Skeletal muscle satellite cell (primary cell): ENCODE measurements around the gene CATSPERZ.

Experiments used
- H3K27me3 ChIP-seq: 2 replicates; pipeline ENCODE4 v1.7.0; 2013; ENCODE audit warnings: low read length; ENCODE audit not compliant: control insufficient read depth, insufficient read depth
- H3K36me3 ChIP-seq: 2 replicates; pipeline ENCODE4 v1.7.0; 2013; ENCODE audit warnings: mild to moderate bottlenecking, control low read depth, low read length; ENCODE audit not compliant: insufficient read depth
- H3K4me1 ChIP-seq: 2 replicates; pipeline ENCODE4 v1.7.0; 2013; ENCODE audit warnings: low read length; ENCODE audit not compliant: control insufficient read depth, insufficient read depth
- H3K4me2 ChIP-seq: 2 replicates; pipeline ENCODE4 v1.7.0; 2013; ENCODE audit warnings: mild to moderate bottlenecking, low read length
- H3K4me3 ChIP-seq: 2 replicates; pipeline ENCODE4 v1.7.0; 2013; ENCODE audit warnings: low read length
- H3K9ac ChIP-seq: 2 replicates; pipeline ENCODE4 v1.7.0; 2013; ENCODE audit warnings: mild to moderate bottlenecking, low read depth, low read length, moderate library complexity
- H3K9me3 ChIP-seq: replicated peaks from 2 replicates; pipeline ENCODE4 v1.7.0; 2013; ENCODE audit warnings: mild to moderate bottlenecking, control low read depth, low read length

Gene CATSPERZ

DNA sequence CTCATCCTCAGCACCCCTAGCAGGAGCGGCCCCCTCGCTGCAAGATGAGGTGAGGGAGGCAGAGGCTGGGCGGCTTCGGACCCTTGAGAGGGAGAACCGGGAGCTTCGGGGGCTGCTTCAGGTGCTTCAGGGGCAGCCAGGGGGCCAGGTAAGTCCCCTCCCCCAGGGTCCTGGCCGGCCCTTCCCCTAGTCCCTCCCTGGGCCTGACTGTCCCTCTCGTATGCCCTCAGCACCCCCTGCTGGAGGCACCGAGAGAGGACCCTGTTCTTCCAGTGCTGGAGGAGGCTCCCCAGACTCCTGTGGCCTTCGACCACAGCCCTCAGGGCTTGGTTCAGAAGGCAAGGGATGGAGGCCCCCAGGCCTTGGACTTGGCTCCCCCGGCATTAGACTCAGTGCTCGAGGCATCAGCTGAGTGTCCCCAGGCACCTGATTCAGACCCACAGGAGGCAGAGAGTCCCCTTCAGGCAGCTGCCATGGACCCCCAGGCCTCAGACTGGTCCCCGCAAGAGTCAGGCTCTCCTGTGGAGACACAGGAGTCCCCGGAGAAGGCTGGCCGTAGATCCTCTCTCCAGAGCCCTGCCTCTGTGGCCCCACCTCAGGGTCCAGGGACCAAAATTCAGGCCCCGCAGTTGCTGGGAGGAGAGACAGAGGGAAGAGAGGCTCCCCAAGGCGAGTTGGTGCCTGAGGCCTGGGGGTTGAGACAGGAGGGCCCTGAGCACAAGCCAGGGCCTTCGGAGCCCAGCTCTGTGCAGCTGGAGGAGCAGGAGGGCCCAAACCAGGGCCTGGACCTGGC, 43.8 kb downstream of the CATSPERZ start:
- H3K4me2 ChIP-seq = no peak overlapping the region
- no peaks in the 10 kb centered on the region for H3K9me3 ChIP-seq
- peaks cover 4% of the 10 kb centered on the region for H3K27me3 ChIP-seq
- H3K36me3 ChIP-seq = no peaks in the 10 kb centered on the region
- H3K4me1 ChIP-seq = peaks cover 11% of the 10 kb centered on the region
- no peak overlapping the region for H3K4me3 ChIP-seq
- H3K9ac ChIP-seq = no peak overlapping the region

DNA sequence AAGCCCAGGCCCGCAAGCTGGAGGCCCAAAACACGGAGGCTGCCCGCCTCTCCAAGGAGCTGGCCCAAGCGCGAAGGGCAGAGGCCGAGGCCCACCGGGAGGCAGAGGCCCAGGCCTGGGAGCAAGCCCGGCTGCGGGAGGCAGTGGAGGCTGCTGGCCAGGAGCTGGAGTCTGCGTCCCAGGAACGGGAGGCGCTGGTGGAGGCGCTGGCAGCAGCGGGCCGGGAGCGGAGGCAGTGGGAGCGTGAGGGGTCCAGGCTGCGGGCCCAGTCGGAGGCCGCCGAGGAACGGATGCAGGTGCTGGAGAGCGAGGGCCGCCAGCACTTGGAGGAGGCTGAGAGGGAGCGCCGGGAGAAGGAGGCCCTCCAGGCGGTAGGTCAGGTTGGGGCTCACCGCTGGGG, 44.6 kb downstream of the CATSPERZ start:
- peaks cover 4% of the 10 kb centered on the region for H3K27me3 ChIP-seq
- H3K4me3 ChIP-seq = no peak overlapping the region
- no peak overlapping the region for H3K9ac ChIP-seq
- no peaks in the 10 kb centered on the region for H3K36me3 ChIP-seq
- no peak overlapping the region for H3K4me2 ChIP-seq
- H3K4me1 ChIP-seq = peaks cover 11% of the 10 kb centered on the region
- no peaks in the 10 kb centered on the region for H3K9me3 ChIP-seq

DNA sequence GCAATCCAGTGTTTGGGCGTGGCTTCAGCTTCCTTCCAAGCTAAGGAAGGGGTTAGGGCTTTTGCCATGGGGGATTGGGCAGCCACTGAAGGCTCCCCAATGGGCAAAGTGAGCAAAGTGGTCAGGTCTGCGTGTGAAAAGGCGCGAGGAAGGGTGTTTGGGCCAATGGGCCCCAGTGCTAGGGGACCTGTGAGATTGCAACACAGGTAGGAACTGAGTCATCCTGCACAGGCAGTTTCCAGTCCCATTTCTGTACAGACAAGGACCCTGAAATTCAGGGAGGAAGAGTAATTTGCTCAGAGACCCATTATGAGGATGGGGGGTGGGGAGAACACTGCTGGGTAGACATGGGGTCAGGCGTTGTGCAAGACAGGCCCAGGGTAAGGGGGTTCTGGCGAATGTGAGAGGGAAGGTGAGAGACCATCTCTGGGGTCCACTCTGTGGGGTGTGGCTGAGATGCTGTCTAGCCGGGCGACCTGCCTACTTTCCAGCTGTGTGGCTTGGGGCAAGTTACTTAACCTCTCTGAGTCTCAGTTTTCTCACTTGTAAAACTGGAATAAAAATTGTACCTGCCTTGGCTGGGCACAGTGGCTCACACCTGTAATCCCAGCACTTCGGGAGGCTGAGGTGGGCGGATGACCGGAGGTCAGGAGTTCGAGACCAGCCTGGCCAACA, 47.2 kb downstream of the CATSPERZ start:
- Histone ChIP-seq H3K27me3 (peaks cover 13% of the 10 kb centered on the region), H3K4me1 (peaks cover 5% of the 10 kb centered on the region), H3K9ac (no peak overlapping the region), H3K9me3 (no peaks in the 10 kb centered on the region), H3K4me3 (no peak overlapping the region), H3K4me2 (no peak overlapping the region), H3K36me3 (no peaks in the 10 kb centered on the region)

DNA sequence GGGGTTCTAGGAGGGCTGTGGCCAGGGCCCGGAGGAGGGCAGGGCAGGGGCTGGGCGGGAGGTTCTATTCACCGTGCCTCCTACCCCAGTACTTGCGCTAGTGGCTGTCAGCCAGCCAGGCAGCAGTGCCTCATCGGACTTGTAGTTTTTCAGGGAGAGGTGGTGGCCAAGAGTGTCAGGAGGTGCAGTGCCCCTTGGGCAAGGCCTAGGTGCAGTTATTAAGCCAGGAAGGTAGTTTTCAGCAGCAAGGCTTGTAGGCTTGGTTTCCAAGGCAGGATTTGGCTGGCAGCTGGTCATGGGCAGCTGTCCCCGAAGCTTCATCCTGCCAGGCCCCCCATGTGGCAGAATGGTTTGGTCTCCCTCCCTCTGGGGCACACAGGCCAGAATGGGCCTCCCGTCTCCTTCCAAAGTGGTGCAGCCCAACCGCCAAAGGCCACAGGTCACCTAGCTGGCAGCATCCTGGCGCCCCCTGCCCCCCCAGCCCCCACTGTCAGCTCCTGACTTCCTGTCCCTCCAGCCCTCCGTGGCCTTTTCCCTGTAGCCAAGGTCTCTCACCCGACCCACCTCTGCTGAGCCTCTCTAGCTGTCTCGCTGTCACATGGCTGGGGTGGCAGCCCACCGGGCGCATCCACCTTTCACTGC, 48.3 kb downstream of the CATSPERZ start:
- H3K4me1 ChIP-seq = peaks cover 4% of the 10 kb centered on the region
- no peak overlapping the region for H3K9ac ChIP-seq
- H3K4me2 ChIP-seq = no peak overlapping the region
- H3K9me3 ChIP-seq = no peaks in the 10 kb centered on the region
- no peaks in the 10 kb centered on the region for H3K36me3 ChIP-seq
- H3K4me3 ChIP-seq = no peak overlapping the region
- peaks cover 24% of the 10 kb centered on the region for H3K27me3 ChIP-seq

DNA sequence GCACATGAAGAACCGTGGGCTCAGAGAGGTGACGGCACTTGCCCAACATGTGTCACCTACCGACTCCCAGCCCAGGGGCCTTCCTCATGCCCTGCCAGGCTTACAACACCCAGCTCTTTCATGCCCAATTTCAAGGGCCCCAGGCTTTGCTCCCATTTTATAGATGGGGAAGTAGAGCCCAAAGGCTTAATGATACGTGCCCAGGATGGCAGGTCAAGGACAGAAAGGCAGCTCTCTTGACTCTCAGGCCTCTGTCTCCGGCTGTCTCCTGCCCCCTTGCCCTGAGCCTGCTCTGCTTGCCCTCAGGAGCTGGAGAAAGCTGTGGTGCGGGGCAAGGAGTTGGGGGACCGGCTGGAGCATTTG, 48.8 kb downstream of the CATSPERZ start:
- Histone ChIP-seq H3K4me2 (no peak overlapping the region), H3K27me3 (peaks cover 27% of the 10 kb centered on the region), H3K9me3 (no peaks in the 10 kb centered on the region), H3K4me1 (peaks cover 4% of the 10 kb centered on the region), H3K36me3 (no peaks in the 10 kb centered on the region), H3K4me3 (no peak overlapping the region), H3K9ac (no peak overlapping the region)

DNA sequence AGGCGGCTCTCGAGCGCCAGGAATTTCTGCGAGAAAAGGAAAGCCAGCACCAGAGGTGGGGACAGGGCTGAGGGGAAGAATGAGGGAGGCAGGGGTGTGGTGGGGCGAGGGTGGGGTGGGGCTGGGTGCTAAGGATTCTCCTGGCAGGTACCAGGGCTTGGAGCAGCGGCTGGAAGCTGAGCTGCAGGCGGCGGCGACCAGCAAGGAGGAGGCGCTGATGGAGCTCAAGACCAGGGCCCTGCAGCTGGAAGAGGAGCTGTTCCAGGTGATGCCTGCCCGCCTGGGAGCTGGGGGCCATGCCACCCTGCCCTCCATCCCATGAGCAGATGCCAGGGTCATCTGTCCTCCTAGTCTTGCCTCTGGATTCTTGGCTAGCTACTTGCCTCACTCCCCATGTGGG, 49.2 kb downstream of the CATSPERZ start:
- no peak overlapping the region for H3K9ac ChIP-seq
- H3K36me3 ChIP-seq = no peaks in the 10 kb centered on the region
- peaks cover 4% of the 10 kb centered on the region for H3K4me1 ChIP-seq
- H3K4me3 ChIP-seq = no peak overlapping the region
- no peak overlapping the region for H3K4me2 ChIP-seq
- H3K27me3 ChIP-seq = peaks cover 27% of the 10 kb centered on the region
- H3K9me3 ChIP-seq = no peaks in the 10 kb centered on the region

- no peaks in the 10 kb centered on the region for H3K36me3 ChIP-seq
- H3K4me3 ChIP-seq = no peak overlapping the region
- peaks cover 27% of the 10 kb centered on the region for H3K27me3 ChIP-seq
- no peak overlapping the region for H3K9ac ChIP-seq
- H3K9me3 ChIP-seq = no peaks in the 10 kb centered on the region
- peaks cover 9% of the 10 kb centered on the region for H3K4me1 ChIP-seq
- no peak overlapping the region for H3K4me2 ChIP-seq
Observed at GRCh38 chr11:64351136-64351631, 51.0 kb downstream of the CATSPERZ start.

- peaks cover 9% of the 10 kb centered on the region for H3K4me1 ChIP-seq
- no peaks in the 10 kb centered on the region for H3K9me3 ChIP-seq
- H3K36me3 ChIP-seq = no peaks in the 10 kb centered on the region
- H3K4me3 ChIP-seq = no peak overlapping the region
- H3K27me3 ChIP-seq = peaks cover 27% of the 10 kb centered on the region
- no peak overlapping the region for H3K9ac ChIP-seq
- no peak overlapping the region for H3K4me2 ChIP-seq
Observed at GRCh38 chr11:64352099-64352994, 52.2 kb downstream of the CATSPERZ start.

- Histone ChIP-seq H3K9me3 (no peaks in the 10 kb centered on the region), H3K36me3 (no peaks in the 10 kb centered on the region), H3K4me1 (peaks cover 17% of the 10 kb centered on the region), H3K4me2 (no peak overlapping the region), H3K4me3 (no peak overlapping the region), H3K27me3 (peaks cover 27% of the 10 kb centered on the region), H3K9ac (no peak overlapping the region)
Observed at GRCh38 chr11:64352995-64353714, 53.0 kb downstream of the CATSPERZ start.

- peaks cover 19% of the 10 kb centered on the region for H3K4me1 ChIP-seq
Observed at GRCh38 chr11:64353715-64354506, 53.8 kb downstream of the CATSPERZ start.

More at GRCh38 chr11:64353715-64354506, 53.8 kb downstream of the CATSPERZ start:
- no peaks in the 10 kb centered on the region for H3K9me3 ChIP-seq
- H3K9ac ChIP-seq = no peak overlapping the region
- no peak overlapping the region for H3K4me2 ChIP-seq
- H3K27me3 ChIP-seq = peaks cover 23% of the 10 kb centered on the region
- H3K4me3 ChIP-seq = no peak overlapping the region
- H3K36me3 ChIP-seq = no peaks in the 10 kb centered on the region
